Activated CD4-positive, alpha-beta T cell treated with anti-CD3 and anti-CD28 coated beads, Interleukin-2, Interleukin-4, amounts not matched to agents 100 ng/mL and 50 ng/mL, durations not matched to agents 16 hours and 8 hours (primary cell): ENCODE data around the gene GALNT2.

ENCODE experiments used
- DNase-seq: peaks from one replicate; pipeline ENCODE4 v3.0.0-alpha.2; 2020; ENCODE audit warnings: low spot score

GALNT2 gene

GRCh38 chr1:230163719-230164118 lies 96.7 kb downstream of the GALNT2 start:
- DNase-seq, result no peak

- DNase-seq, result no peak
These were observed 98.5 kb downstream of the GALNT2 start for GRCh38 chr1:230165536-230165935.

- no peak for DNase-seq
These were observed 99.5 kb downstream of the GALNT2 start for GRCh38 chr1:230166366-230167132.

DNA sequence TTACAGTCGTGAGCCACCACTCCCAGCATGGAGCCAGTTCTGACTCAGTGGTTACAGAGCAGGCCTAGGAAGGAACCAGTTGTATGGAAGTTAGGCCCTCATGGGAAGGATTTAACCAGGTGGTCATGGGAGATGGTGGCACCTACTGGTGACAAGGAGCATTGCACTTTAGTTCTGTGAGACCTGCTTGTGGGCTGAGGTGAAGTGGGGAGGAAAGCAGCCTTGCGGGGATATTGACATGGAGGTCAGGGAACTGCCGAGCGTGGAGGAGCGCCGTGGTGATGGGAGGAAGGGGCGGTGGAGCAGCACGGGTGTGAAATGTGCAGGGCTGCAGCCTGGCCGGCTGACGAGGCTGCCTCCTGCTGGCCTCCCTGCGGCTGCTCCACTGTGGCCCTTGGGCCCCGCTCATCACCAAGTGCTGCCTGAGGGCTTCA lies 100.4 kb downstream of the GALNT2 start:
- DNase-seq, result peak; percentile 63

- no peak for DNase-seq
These were observed 102.6 kb downstream of the GALNT2 start for GRCh38 chr1:230169454-230170152.

- no peak for DNase-seq
These were observed 103.1 kb downstream of the GALNT2 start for GRCh38 chr1:230170153-230170547.

DNA sequence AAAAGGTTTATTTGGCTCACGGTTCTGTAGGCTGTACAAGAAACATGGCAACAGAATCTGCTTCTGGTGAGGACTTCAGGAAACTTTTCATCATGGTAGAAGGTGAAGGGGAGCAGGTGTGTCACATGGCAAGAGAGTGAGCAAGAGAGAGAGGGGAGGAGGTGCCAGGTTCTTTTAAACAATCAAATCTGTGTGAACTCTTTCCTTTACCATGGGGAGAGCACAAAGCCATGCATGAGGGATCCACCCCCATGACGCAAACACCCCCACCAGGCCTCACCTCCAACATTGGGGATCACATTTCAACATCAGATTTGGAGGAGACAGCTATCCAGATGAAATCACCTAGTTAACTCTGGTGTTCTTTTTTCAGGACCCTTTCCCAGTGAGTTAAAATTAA lies 103.6 kb downstream of the GALNT2 start:
- DNase-seq, result no peak

GRCh38 chr1:230171356-230172015 lies 104.4 kb downstream of the GALNT2 start:
- DNase-seq, result no peak

GRCh38 chr1:230172016-230172537 lies 105.0 kb downstream of the GALNT2 start:
- DNase-seq, result no peak

DNA sequence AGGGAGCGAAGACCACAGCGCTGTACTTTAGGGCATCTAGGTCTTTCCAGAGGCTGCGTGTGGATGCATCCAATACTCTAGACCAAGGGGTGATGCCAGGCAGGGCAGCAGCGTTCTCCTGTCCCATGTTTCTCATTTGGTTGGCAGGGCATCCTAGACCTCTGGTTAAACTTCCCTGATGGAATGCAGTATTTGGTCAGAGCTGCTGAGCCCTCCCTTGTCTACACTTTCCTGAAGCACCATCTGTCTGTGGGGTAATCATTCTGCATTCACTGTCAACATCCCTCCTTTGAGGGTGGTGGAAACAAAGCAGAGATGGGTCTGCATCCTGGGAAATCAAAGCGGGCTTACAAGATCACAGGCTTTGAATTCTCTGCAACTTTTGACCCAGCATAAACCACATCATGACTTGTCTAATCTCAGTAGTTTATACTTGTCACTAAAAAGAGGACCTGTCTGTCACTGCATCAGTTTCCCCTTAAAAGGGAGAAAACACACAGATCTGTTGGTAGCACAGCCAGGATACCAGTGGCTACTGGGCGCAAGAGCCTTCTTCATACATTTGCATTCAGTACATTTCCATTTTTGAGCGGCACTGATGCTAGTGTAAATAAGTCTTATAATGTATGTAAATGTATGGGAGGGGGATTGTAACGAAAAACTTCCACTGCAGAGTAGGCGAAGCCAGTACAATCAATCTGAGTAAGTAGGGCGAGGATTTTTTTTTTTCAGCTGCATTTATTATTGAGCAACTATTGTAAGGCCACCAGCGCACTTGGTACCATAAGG lies 106.3 kb downstream of the GALNT2 start:
- no peak for DNase-seq

GRCh38 chr1:230174041-230174440 lies 107.0 kb downstream of the GALNT2 start:
- DNase-seq, result no peak

DNA sequence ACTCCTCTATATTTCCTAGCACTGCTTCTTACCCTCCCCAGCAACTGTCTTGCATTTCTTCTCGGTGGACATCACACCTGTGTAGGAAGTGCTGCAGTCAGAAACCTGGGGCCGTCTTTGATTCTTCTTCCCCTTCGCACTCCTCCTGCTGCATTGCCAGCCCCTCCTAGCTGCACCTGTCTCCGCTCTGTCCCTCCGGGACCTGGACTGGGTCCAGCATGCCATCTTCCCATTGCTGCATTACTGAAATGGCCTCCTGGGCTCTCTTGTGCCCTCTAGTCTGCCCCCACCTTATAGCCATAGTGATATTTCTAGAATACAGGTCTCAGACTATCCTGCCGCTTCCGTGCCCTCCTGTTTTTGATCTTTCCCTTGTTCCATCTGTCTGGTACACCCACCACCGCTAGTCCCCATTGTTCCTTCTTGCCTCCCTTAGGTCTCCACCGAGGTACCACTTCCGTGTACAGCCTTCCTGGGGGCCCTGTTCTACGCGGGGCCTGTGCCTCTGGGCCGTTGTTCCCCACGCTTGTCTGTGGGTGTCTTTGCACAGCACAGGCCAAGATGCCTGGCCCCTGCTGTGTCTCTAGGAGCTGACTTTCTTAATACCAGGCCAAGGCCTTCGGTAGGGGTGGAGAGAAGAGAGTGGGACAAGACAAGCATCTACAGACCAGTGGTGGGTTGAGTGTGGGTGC lies 107.6 kb downstream of the GALNT2 start:
- DNase-seq, result no peak

DNA sequence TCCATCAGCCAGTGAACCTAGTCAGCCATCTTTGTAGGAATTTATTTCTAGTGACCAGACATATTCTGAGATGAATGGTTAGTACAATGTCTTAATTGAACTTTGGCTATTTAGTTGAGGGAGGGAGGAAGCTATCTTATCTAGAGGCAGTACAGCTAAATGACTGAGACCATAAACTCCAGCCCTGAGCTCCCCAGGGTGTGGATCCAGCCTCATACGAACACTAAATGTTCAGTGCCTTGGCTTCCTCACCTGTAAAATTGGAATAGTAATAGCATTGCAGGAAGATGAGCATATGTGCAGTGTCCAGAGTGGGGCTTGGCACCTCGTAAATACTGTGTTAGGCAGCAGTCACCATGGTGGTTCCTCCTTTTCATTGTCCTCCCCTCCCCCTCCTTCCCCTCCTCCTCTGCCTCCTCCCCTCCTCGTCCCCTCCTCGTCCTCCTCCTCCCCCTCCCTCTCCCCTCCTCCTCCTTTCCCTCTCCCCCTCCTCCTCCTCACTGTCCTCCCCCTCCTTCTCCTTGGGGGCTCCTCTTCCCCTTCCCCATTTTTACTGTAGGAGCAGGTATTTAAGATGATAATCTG lies 108.2 kb downstream of the GALNT2 start:
- DNase-seq, result no peak

GRCh38 chr1:230175839-230176238 lies 108.8 kb downstream of the GALNT2 start:
- no peak for DNase-seq

GRCh38 chr1:230176326-230176725 lies 109.3 kb downstream of the GALNT2 start:
- DNase-seq, result no peak

- DNase-seq, result peak; percentile 19
These were observed 109.9 kb downstream of the GALNT2 start for GRCh38 chr1:230176871-230177411.

DNA sequence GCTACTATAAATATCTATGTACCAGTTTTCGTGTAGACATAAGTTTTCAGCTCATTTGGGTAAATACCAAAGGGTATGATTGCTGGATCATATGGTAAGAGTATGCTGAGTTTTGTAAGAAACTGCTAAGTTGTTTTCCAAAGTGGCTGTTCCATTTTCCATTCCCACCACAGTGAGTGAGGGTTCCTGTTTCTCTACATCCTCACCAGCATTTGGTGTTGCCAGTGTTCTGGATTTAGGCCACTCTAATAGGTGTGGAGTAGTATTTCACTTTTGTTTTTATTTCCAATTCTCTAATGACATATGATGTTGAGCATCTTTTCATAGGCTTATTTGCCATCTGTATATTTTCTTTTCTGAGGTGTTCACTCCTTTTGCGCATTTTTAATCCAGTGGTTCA lies 112.2 kb downstream of the GALNT2 start:
- DNase-seq, result no peak

- no peak for DNase-seq
These were observed 118.3 kb downstream of the GALNT2 start for GRCh38 chr1:230185076-230186001.
